ENCODE results near the gene EMC8.

DNA sequence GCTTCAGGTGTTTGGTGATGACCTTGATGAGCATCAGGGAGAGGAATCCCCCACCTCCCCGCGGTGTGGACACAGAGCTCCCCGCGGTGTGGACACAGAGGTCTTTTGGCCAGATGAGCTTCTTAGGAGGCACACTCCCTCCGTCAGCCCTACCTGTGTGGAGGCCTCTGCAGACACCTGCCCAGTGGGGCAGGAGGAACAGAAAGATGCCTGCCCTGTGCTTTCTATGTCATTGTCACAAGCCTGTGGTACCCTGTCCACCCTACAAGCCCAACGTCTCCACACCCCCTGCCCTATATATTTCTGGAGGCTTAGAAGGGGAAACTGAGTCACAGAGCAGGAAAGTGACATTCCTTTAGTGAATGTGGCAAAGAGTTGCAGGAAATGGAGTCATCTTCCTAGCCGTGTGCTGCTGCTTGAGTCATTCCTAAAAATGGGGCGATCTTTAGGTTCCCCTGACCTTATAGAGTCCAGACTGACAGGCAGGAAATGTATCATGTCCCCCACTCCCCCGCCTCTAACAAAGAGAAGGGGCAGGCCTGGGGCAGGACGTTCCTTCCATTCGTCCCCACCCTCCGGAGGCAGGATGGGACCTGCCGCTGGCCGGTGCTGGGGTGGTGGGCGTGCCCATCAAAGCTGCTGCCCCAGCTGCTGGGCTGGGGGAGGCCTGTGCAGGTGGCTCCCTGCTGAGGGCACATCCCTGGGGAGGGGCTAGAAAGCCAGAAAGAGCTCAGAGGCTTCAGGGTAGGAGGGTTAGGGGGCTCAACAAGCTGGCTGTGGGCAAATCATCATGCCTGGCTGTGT is 47.4 kb downstream of the EMC8 start:
- TF ChIP-seq POLR2A (IDR thresholded peaks at IDR 0.05): no peak
- TF ChIP-seq, protein P1, sequence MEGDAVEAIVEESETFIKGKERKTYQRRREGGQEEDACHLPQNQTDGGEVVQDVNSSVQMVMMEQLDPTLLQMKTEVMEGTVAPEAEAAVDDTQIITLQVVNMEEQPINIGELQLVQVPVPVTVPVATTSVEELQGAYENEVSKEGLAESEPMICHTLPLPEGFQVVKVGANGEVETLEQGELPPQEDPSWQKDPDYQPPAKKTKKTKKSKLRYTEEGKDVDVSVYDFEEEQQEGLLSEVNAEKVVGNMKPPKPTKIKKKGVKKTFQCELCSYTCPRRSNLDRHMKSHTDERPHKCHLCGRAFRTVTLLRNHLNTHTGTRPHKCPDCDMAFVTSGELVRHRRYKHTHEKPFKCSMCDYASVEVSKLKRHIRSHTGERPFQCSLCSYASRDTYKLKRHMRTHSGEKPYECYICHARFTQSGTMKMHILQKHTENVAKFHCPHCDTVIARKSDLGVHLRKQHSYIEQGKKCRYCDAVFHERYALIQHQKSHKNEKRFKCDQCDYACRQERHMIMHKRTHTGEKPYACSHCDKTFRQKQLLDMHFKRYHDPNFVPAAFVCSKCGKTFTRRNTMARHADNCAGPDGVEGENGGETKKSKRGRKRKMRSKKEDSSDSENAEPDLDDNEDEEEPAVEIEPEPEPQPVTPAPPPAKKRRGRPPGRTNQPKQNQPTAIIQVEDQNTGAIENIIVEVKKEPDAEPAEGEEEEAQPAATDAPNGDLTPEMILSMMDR (IDR thresholded peaks at IDR 0.05): no peak

All from uterus (tissue), 2 donors.